Fibroblast of the aortic adventitia (primary cell): ENCODE results near the gene COPRS. TPM values are rescaled to one million over a fixed set of nuclear protein-coding genes. Genes with fewer than 3 reads are reported as not detected.
A peak's percentile ranks its signal among the peaks of the same experiment; 100 is the strongest.

ENCODE experiments used
- DNase-seq: peaks from one replicate; pipeline ENCODE4 v3.0.0-alpha.2; 2010; ENCODE audit warnings: low read depth
- H3K4me3 ChIP-seq: 2 replicates; pipeline ENCODE4 v1.5.1; 2011; ENCODE audit warnings: low read depth, mild to moderate bottlenecking, control low read depth, low read length, moderate library complexity
- CTCF ChIP-seq: IDR thresholded peaks from 2 replicates; pipeline ENCODE4 v1.5.1; 2011; ENCODE audit warnings: mild to moderate bottlenecking, low read length, control low read depth, inconsistent platforms; ENCODE audit not compliant: insufficient read depth
- total RNA-seq: library from RNA; depleted of rRNA; stranded (reverse); fragments of >200 nt; gene quantifications from 2 replicates; pipeline ENCODE4 v1.2.3, GENCODE V29; 2012; ENCODE audit warnings: low replicate concordance

Gene COPRS
- 97.1 and 202 TPM in 2 replicates for total RNA-seq

GRCh38 chr17:31858642-31859486, at the start of gene COPRS:
Gene COPRS (minus strand): TSS chr17:31859244. CDS start chr17:31859199, 45 bp downstream.
- peak; percentile 24 for TF ChIP-seq CTCF
- H3K4me3 ChIP-seq: peak within 1 kb of the TSS; percentile 84
- peak; percentile 82 for DNase-seq

- TF ChIP-seq CTCF: no peak
- DNase-seq: no peak
Measured at GRCh38 chr17:31908386-31908785, 49.3 kb upstream of the COPRS start.

GRCh38 chr17:31907342-31907962, 48.4 kb upstream of the COPRS start:
- peak; percentile 87 for DNase-seq
- no peak for TF ChIP-seq CTCF

More at GRCh38 chr17:31908386-31908785, 49.3 kb upstream of the COPRS start:
- H3K4me3 ChIP-seq: no peak overlapping the region

GRCh38 chr17:31903401-31903800, 44.4 kb upstream of the COPRS start:
- no peak for DNase-seq
- no peak for TF ChIP-seq CTCF
- no peak overlapping the region for H3K4me3 ChIP-seq

More at GRCh38 chr17:31907342-31907962, 48.4 kb upstream of the COPRS start:
- no peak overlapping the region for H3K4me3 ChIP-seq

GRCh38 chr17:31902693-31903092, 43.6 kb upstream of the COPRS start:
- TF ChIP-seq CTCF: no peak

GRCh38 chr17:31900877-31901276, 41.8 kb upstream of the COPRS start:
- TF ChIP-seq CTCF: no peak
- peak; percentile 40 for DNase-seq
- peak overlapping the region; percentile 100 for H3K4me3 ChIP-seq

More at GRCh38 chr17:31902693-31903092, 43.6 kb upstream of the COPRS start:
- no peak overlapping the region for H3K4me3 ChIP-seq
- no peak for DNase-seq
